ENCODE results near the gene PLAC1. TPM values are rescaled to one million over a fixed set of nuclear protein-coding genes. Genes with fewer than 3 reads are reported as not detected.

The PLAC1 gene
- total and polyA plus RNA-seq, 2 of the 13 experiments (the other 11 are each of a cell fraction or from before 2014, with no cell fraction given), result 0.40 to 2.7 TPM

DNA sequence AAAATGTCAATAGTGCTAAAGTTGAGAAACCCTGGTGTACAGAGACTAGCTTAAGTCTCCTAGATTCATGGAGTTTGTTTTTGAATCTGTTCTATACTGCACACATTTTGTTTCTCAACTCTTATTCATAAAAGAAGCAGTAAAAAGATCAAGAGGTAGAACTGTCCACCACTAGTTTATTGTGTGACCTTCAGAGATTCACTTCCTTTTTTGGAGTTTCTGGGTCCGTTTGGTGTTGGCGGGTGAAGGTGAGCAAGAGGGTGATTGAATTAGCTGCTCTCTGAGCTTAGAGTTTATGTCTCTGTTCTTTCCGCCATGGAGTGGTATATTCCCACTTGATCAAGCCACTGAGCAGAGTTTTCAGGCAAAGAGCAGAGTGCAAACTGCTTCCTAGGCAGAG lies 21.4 kb upstream of the PLAC1 start (continued):
- no peak for TF ChIP-seq ZNF33B (CRISPR knock-in tag; IDR thresholded peaks at IDR 0.05)
- TF ChIP-seq NFYC (CRISPR knock-in tag; IDR thresholded peaks at IDR 0.05), result no peak

- no peak for DNase-seq (ENCODE audit: low spot score)
- FAIRE-seq, result no peak
- no peak overlapping the region for H3K4me3 ChIP-seq (replicated peaks in 1 of 3; ENCODE audit: insufficient read depth in 1 of 3, low read depth in 2 of 3, low read length in 3 of 3)
- no peaks in the 10 kb centered on the region for H3K27me3 ChIP-seq (ENCODE audit: control insufficient read depth in 1 of 2, insufficient read depth in 2 of 2, low read length in 2 of 2)
- H3K27ac ChIP-seq (ENCODE audit: extremely low read length, insufficient read depth, low read length), result no peak overlapping the region
- POLR2A ChIA-PET, result no interaction called here
- no TSS peak for BruUV-seq (replicated peaks)
- ATAC-seq, result no peak
- intact Hi-C loops (cut with micrococcal nuclease; ENCODE audit: unreplicated experiment) (no loop called here), in situ Hi-C loops (cut with HindIII; ENCODE audit: extremely low pct_ligation_motif_present, low pct_unique_long_range_greater_than_20kb) (no loop called here)
- H3K4me2 ChIP-seq (ENCODE audit: low read depth, low read length), result no peak overlapping the region
- no peaks in the 10 kb centered on the region for H3K9me3 ChIP-seq (ENCODE audit: low read length)
- WGBS (ENCODE audit: low lambda C conversion rate), result 0% methylated on average over 4 of the region's 5 CpGs
- H3K36me3 ChIP-seq (replicated peaks in 1 of 2; ENCODE audit: control insufficient read depth in 1 of 2, insufficient read depth in 2 of 2, low read length in 2 of 2), result no peaks in the 10 kb centered on the region
- no peaks in the 10 kb centered on the region for H4K20me1 ChIP-seq (ENCODE audit: insufficient read depth, low read length)
- no peaks in the 10 kb centered on the region for H3K4me1 ChIP-seq (ENCODE audit: insufficient read depth, low read length)
- no peaks in the 10 kb centered on the region for H3K79me2 ChIP-seq (ENCODE audit: insufficient read depth, low read length)
- CTCF ChIA-PET (ENCODE audit: low intra/inter-chr PET ratio, low total read pairs), result no interaction called here
- no peak overlapping the region for H2AFZ ChIP-seq (ENCODE audit: low read length)
- H3K9ac ChIP-seq (ENCODE audit: insufficient read depth, low read depth, low read length), result no peak overlapping the region
- no peak for TF ChIP-seq ZNF205 (CRISPR knock-in tag; IDR thresholded peaks at IDR 0.05)
- no peak for TF ChIP-seq IKZF1 (IDR thresholded peaks at IDR 0.05)
- no peak for TF ChIP-seq ZFP62 (CRISPR knock-in tag; IDR thresholded peaks at IDR 0.05)
- no peak for TF ChIP-seq ZNF703 (CRISPR knock-in tag; IDR thresholded peaks at IDR 0.05; ENCODE audit: borderline replicate concordance)
- no peak for TF ChIP-seq ZBED4 (CRISPR knock-in tag; IDR thresholded peaks at IDR 0.05; ENCODE audit: borderline replicate concordance)
- TF ChIP-seq, protein P1, sequence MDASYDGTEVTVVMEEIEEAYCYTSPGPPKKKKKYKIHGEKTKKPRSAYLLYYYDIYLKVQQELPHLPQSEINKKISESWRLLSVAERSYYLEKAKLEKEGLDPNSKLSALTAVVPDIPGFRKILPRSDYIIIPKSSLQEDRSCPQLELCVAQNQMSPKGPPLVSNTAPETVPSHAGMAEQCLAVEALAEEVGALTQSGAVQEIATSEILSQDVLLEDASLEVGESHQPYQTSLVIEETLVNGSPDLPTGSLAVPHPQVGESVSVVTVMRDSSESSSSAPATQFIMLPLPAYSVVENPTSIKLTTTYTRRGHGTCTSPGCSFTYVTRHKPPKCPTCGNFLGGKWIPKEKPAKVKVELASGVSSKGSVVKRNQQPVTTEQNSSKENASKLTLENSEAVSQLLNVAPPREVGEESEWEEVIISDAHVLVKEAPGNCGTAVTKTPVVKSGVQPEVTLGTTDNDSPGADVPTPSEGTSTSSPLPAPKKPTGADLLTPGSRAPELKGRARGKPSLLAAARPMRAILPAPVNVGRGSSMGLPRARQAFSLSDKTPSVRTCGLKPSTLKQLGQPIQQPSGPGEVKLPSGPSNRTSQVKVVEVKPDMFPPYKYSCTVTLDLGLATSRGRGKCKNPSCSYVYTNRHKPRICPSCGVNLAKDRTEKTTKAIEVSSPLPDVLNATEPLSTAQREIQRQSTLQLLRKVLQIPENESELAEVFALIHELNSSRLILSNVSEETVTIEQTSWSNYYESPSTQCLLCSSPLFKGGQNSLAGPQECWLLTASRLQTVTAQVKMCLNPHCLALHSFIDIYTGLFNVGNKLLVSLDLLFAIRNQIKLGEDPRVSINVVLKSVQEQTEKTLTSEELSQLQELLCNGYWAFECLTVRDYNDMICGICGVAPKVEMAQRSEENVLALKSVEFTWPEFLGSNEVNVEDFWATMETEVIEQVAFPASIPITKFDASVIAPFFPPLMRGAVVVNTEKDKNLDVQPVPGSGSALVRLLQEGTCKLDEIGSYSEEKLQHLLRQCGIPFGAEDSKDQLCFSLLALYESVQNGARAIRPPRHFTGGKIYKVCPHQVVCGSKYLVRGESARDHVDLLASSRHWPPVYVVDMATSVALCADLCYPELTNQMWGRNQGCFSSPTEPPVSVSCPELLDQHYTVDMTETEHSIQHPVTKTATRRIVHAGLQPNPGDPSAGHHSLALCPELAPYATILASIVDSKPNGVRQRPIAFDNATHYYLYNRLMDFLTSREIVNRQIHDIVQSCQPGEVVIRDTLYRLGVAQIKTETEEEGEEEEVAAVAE (CRISPR knock-in tag; IDR thresholded peaks at IDR 0.05; ENCODE audit: borderline replicate concordance), result no peak
- no peak for TF ChIP-seq HCFC1 (IDR thresholded peaks at IDR 0.05; ENCODE audit: low read depth, low read length)
- no peak for TF ChIP-seq EHMT2 (IDR thresholded peaks at IDR 0.05; ENCODE audit: borderline replicate concordance, low read depth, low read length)
- no peak for TF ChIP-seq ZNF790 (CRISPR knock-in tag; IDR thresholded peaks at IDR 0.05; ENCODE audit: borderline replicate concordance)
- TF ChIP-seq, protein P2, sequence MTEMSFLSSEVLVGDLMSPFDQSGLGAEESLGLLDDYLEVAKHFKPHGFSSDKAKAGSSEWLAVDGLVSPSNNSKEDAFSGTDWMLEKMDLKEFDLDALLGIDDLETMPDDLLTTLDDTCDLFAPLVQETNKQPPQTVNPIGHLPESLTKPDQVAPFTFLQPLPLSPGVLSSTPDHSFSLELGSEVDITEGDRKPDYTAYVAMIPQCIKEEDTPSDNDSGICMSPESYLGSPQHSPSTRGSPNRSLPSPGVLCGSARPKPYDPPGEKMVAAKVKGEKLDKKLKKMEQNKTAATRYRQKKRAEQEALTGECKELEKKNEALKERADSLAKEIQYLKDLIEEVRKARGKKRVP (CRISPR knock-in tag; IDR thresholded peaks at IDR 0.05), result no peak
- no peak for TF ChIP-seq ZBTB7A (CRISPR knock-in tag; IDR thresholded peaks at IDR 0.05)
- no peak for TF ChIP-seq ZBTB3 (CRISPR knock-in tag; IDR thresholded peaks at IDR 0.05; ENCODE audit: borderline replicate concordance, low read depth)
- TF ChIP-seq PHF20 (CRISPR knock-in tag; IDR thresholded peaks at IDR 0.05), result no peak
- no peak for TF ChIP-seq ZNF451 (CRISPR knock-in tag; IDR thresholded peaks at IDR 0.05)
These were observed 20.9 kb upstream of the PLAC1 start for GRCh38 chrX:134679221-134679620.

Measured in HepG2 (cell line).